Esophagus muscularis mucosa (tissue), 4 donors: ENCODE data around the gene SDK1. TPM values are rescaled to one million over a fixed set of nuclear protein-coding genes. Genes with fewer than 3 reads are reported as not detected.

Source experiments
- DNase-seq: peaks from one replicate; pipeline ENCODE4 v3.0.0-alpha.2; 2017; ENCODE audit errors: extremely low spot score
- H3K27ac ChIP-seq, 4 donors: fragments of 200-600 bp; sonication (generic); replicated peaks in 1 of 4; 1 replicate in 3 of 4; 2 replicates in 1 of 4; pipeline ENCODE4 v1.5.1; 2016 to 2019; ENCODE audit warnings: mild to moderate bottlenecking in 1 of 4
- H3K27me3 ChIP-seq, 4 donors: fragments of 200-600 bp; sonication (generic); one replicate each; pipeline versions ENCODE4 v1.5.1 to v1.6.0; 2016 to 2019
- H3K36me3 ChIP-seq, 4 donors: fragments of 200-600 bp; sonication (generic); one replicate each; pipeline ENCODE4 v1.5.1; 2016 to 2019
- H3K4me1 ChIP-seq, 4 donors: fragments of 200-600 bp; sonication (generic); one replicate each; pipeline ENCODE4 v1.5.1; 2016 to 2019
- H3K4me3 ChIP-seq, 4 donors: fragments of 200-600 bp; sonication (generic); 1 replicate in 2 of 4; 2 replicates in 2 of 4; pipeline ENCODE4 v1.5.1; 2016 to 2019; ENCODE audit warnings: mild to moderate bottlenecking in 4 of 4, moderate library complexity in 1 of 4
- H3K9me3 ChIP-seq, 4 donors: fragments of 200-600 bp; sonication (generic); 1 replicate in 3 of 4; 2 replicates in 1 of 4; pipeline ENCODE4 v1.5.1; 2016 to 2019
- EP300 ChIP-seq: sonication (generic); formaldehyde crosslinking; IDR thresholded peaks from one replicate; pipeline ENCODE4 v1.6.1; 2017; ENCODE audit warnings: antibody characterized with exemption
- POLR2A ChIP-seq: fragments of 450-650 bp; IDR thresholded peaks from one replicate; pipeline ENCODE4 v1.6.1; 2017; ENCODE audit warnings: antibody characterized with exemption, moderate library complexity, mild to moderate bottlenecking, low read depth
- POLR2AphosphoS5 ChIP-seq, 2 donors: sonication (generic); formaldehyde crosslinking; IDR thresholded peaks; one replicate each; pipeline ENCODE4 v1.6.1; 2017; ENCODE audit warnings: antibody characterized with exemption in 2 of 2
- WGBS: methylation state at CpG from one replicate; pipeline ENCODE4 v1.1.5; 2018; 5-methylcytosine and 5-hydroxymethylcytosine counted together
- intact Hi-C: fragments of 100-400 bp; cut with DNase I; formaldehyde crosslinking; loops from one replicate; pipeline ENCODE4 v1.15.1; 2023
- total RNA-seq, 4 donors: library from RNA; depleted of rRNA; stranded (reverse); fragments of >200 nt; gene quantifications; one replicate each; pipeline versions ENCODE4 v1.1.0 to v1.2.1, GENCODE V29; 2016
- TF ChIP-seq, protein P1 (sequence below), 3 experiments: fragments of 200-600 bp in 2 of 3; fragments of 450-650 bp in 1 of 3; sonication (generic) in 2 of 3; IDR thresholded peaks; one replicate each; pipeline ENCODE4 v1.5.1; 2017 to 2019; ENCODE audit warnings: antibody characterized with exemption in 3 of 3, mild to moderate bottlenecking in 2 of 3, moderate library complexity in 1 of 3

SDK1 gene
- total RNA-seq, 4 donors from 2014 or later, result 7.8 to 18.6 (median 12.0) TPM

DNA sequence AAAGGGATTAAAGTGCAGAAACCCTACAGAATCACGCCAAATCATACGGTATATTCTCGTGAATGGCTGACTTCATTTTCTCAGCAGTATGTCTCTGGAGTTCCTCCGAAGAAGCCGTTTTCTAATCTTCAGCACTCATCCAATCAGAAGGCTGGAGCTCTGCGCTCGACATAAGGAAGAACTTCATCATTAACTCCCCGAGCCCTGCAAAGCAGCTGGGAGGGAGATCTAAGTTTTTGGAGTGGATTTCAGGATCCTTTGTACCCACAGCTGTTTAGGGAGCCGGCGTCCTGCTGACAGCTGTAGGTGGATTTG, 40.7 kb upstream of the SDK1 start:
- peaks cover 0 to 10% (median 5%) of the 10 kb centered on the region in 4 donors for H3K4me1 ChIP-seq
- H3K27ac ChIP-seq, result peak overlapping the region; percentile 53 to 67 (median 64)
- TF ChIP-seq EP300, result no peak
- WGBS, result 22% methylated on average over 10 of the region's 10 CpGs
- no peaks in the 10 kb centered on the region for H3K9me3 ChIP-seq
- no peak for DNase-seq
- H3K27me3 ChIP-seq, result no peaks in the 10 kb centered on the region
- H3K36me3 ChIP-seq, result no peaks in the 10 kb centered on the region
- intact Hi-C loops, result no loop called here
- peak overlapping the region; percentile 55 to 63 (median 60) for H3K4me3 ChIP-seq

DNA sequence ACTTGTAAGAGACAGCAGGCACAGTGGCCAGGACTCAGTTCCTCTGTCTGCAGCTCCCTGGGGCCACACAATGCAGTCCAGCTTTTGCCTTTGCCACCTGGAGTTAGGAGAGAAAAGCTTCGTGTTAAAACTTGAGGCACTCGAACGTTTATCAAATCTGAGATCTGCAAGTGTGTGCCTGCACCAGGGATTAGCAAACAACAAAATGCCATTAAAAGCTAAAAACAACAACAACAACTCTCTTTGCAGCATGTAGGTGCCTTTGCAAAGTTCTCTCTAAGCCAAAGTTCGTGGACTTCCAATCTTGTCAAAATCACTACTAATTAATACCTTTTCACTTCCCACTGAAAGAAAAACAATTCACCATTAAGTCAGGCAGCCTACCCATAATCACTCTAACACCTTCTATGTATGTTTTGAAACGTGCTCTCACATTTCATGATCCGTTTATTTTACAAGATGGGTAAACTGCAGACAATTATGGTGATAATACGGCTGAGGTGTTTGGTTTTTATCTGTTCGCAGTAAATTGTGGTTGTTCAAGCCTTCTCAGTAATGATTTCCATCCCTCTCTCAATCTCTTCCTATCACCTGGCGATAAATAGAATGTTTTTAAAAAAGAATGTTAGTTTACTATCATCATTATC, 36.2 kb upstream of the SDK1 start:
- intact Hi-C loops, result no loop called here
- TF ChIP-seq EP300, result no peak
- TF ChIP-seq POLR2A, result no peak
- no peak for TF ChIP-seq POLR2AphosphoS5 (IDR thresholded peaks at IDR 0.05)
- TF ChIP-seq, protein P1, sequence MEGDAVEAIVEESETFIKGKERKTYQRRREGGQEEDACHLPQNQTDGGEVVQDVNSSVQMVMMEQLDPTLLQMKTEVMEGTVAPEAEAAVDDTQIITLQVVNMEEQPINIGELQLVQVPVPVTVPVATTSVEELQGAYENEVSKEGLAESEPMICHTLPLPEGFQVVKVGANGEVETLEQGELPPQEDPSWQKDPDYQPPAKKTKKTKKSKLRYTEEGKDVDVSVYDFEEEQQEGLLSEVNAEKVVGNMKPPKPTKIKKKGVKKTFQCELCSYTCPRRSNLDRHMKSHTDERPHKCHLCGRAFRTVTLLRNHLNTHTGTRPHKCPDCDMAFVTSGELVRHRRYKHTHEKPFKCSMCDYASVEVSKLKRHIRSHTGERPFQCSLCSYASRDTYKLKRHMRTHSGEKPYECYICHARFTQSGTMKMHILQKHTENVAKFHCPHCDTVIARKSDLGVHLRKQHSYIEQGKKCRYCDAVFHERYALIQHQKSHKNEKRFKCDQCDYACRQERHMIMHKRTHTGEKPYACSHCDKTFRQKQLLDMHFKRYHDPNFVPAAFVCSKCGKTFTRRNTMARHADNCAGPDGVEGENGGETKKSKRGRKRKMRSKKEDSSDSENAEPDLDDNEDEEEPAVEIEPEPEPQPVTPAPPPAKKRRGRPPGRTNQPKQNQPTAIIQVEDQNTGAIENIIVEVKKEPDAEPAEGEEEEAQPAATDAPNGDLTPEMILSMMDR (IDR thresholded peaks at IDR 0.05), result no peak
- peaks cover 0 to 6% (median 0%) of the 10 kb centered on the region in 4 donors for H3K27me3 ChIP-seq
- H3K27ac ChIP-seq, result no peak overlapping the region
- H3K36me3 ChIP-seq, result no peaks in the 10 kb centered on the region
- H3K4me3 ChIP-seq, result no peak overlapping the region
- H3K4me1 ChIP-seq, result peaks cover 0 to 7% (median 3%) of the 10 kb centered on the region in 4 donors
- DNase-seq, result no peak
- 62% methylated on average over 9 of the region's 9 CpGs for WGBS
- no peaks in the 10 kb centered on the region for H3K9me3 ChIP-seq

DNA sequence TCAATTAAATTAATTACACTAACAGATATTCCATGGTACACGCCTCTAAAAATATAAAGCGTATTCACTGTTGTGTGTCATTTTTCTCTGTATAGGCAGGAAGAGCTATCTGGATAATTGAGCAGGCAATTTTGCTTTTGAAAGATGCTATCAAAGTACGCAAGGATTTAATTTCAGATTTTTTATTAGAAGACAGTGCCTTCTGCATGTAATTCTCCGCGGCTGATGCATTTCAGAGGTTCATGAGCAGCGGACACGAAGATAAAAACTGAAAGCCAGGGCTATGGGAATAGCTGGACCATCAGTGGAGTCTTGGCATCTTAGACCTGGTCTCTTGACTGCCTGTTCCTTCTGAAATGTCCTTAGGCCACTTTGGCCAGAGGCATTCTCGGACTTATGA, 35.7 kb upstream of the SDK1 start:
- TF ChIP-seq POLR2AphosphoS5 (IDR thresholded peaks at IDR 0.05), result no peak
- TF ChIP-seq POLR2A, result no peak
- TF ChIP-seq, protein P1 (IDR thresholded peaks at IDR 0.05), result no peak
- TF ChIP-seq EP300, result no peak
- no peaks in the 10 kb centered on the region for H3K9me3 ChIP-seq
- intact Hi-C loops, result no loop called here
- DNase-seq, result no peak
- no peak overlapping the region for H3K27ac ChIP-seq
- peaks cover 0 to 6% (median 0%) of the 10 kb centered on the region in 4 donors for H3K27me3 ChIP-seq
- H3K4me3 ChIP-seq, result no peak overlapping the region
- no peaks in the 10 kb centered on the region for H3K36me3 ChIP-seq
- 87% methylated on average over 8 of the region's 8 CpGs for WGBS
- peaks cover 0 to 5% (median 2%) of the 10 kb centered on the region in 4 donors for H3K4me1 ChIP-seq

DNA sequence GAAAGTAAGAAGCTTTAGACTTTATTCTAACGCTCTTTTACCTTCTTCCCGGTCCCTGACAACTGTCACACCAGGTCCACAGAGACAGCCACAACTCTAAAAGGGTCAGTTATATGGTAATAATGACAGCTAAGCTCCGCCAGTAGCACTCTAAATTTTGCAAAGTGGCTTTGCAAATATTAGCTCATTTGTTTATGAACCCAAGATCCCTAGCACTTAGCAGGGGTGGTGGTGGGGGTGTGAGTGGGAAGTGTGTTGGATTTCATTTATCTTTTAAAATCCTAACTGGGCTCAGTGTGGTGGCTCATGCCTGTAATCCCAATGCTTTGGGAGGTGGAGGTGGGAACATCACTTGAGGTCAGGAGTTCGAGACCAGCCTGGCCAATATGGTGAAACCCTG, 34.8 kb upstream of the SDK1 start:
- Histone ChIP-seq H3K9me3 (no peaks in the 10 kb centered on the region), H3K36me3 (no peaks in the 10 kb centered on the region), H3K4me3 (no peak overlapping the region), H3K27ac (no peak overlapping the region), H3K27me3 (peaks cover 0 to 6% (median 0%) of the 10 kb centered on the region in 4 donors), H3K4me1 (no peaks in the 10 kb centered on the region)
- intact Hi-C loops, result no loop called here
- TF ChIP-seq POLR2A (no peak), POLR2AphosphoS5 (IDR thresholded peaks at IDR 0.05) (no peak), EP300 (no peak)
- TF ChIP-seq, protein P1 (IDR thresholded peaks at IDR 0.05), result no peak
- DNase-seq, result no peak
- WGBS, result 83% methylated on average over 3 of the region's 4 CpGs

DNA sequence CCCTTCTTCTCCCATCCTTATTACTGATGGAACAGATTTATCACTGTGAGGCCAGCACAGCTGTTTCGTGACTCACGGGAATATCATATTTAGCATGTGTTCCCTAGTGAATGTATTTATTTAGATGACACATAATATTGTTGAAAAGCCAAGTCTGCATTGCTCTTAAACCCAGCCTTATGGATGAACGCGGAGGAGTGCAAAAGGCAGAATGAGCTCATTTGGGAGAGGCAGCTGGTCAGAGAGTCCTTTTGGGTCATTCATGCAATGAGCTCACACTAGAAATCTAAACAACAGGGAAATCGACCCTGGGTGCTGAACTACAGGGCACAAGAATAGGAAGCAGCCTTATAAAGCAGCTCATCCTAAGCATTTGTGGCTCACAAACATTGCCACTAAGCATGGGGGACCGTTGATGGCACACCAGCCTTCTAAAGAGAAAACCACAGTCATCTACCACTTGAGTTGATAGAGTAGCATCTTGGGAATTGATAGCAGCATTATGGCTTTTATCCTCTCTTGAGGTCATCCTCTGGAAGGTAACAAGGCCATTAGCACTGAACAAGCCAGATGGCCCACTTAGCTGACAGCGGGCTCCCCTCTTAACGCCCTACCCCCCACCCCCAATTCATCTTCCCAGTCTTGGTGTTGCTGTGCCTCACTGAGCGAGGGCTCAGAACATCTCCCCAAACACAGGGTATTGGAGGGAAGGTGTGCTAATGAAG, 32.9 kb upstream of the SDK1 start:
- TF ChIP-seq POLR2AphosphoS5 (IDR thresholded peaks at IDR 0.05) (no peak), POLR2A (no peak), EP300 (no peak)
- TF ChIP-seq, protein P1 (IDR thresholded peaks at IDR 0.05), result no peak
- Histone ChIP-seq H3K27ac (no peak overlapping the region), H3K9me3 (no peaks in the 10 kb centered on the region), H3K36me3 (no peaks in the 10 kb centered on the region), H3K4me3 (no peak overlapping the region), H3K27me3 (peaks cover 0 to 6% (median 0%) of the 10 kb centered on the region in 4 donors), H3K4me1 (peaks cover 0 to 9% (median 3%) of the 10 kb centered on the region in 4 donors)
- no peak for DNase-seq
- intact Hi-C loops, result no loop called here
- 53% methylated on average over 9 of the region's 9 CpGs for WGBS
